Stimulated activated CD4-positive, alpha-beta T cell treated with anti-CD3 and anti-CD28 coated beads, Interleukin-1b, Interleukin-23, amount 100 ng/mL, for 24 hours (primary cell): ENCODE data around the gene INSRR.
A peak's percentile ranks its signal among the peaks of the same experiment; 100 is the strongest.

Experiments
- DNase-seq, 4 experiments: peaks; one replicate each; pipeline ENCODE4 v3.0.0-alpha.2; 2020; ENCODE audit warnings: low read depth in 4 of 4, low spot score in 1 of 4

Gene INSRR

DNA sequence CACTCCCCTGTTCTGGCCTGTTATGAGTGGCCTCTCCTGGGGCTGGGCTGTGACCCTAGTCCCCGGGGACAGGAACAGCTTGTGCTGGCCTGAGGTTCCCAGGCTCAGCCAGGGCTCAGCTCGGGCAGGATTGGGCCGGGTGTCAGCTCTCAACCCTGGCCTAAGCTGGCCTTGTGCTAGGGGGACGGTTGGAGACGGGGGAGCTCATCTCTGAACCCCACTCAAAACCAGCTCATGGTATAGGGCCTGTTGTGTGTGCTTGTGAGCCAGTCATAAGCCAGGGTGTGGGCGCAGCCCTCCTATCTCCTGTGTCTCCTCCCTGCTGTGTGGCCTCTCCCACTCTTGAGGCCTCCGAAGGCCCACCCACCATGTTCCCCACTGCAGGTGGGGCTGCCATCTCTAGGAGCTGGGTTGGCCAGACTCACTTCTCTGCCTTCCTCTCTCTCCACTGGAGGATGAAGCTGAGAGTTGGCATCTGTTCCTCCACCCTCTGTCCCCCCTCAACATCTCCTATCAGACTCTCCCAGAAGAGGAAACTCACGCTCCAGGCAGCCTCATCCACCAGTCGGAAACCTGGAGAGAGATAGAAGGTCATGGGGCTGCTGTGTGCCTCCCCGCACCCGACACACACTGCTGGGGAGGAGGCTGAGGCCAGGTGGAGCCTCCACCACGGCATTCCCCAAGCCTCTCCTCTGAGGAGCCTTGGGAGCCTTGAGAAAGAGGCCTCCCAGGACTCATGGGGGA is 36.0 kb upstream of the INSRR start:
- DNase-seq = no peak

DNA sequence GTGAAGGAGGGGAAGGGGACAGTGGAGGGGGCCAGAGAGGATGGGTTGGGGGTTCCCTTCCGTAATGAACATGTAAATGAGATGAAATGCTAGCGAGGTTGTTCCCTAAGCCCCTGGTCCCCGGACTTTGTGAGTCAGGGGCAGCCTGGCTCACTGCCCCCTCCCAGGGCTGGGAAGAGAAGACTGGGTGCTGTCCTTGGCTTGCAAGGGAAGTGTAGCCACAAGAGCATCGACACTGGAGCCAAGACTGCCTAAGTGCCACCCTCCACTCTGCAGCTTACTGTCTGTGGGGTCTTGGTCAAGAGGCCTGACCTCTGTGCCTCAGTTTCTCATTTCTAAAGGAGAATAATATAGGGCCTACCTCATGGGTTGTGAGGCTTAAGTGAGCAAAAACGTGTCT is 35.1 kb upstream of the INSRR start:
- no peak for DNase-seq

DNA sequence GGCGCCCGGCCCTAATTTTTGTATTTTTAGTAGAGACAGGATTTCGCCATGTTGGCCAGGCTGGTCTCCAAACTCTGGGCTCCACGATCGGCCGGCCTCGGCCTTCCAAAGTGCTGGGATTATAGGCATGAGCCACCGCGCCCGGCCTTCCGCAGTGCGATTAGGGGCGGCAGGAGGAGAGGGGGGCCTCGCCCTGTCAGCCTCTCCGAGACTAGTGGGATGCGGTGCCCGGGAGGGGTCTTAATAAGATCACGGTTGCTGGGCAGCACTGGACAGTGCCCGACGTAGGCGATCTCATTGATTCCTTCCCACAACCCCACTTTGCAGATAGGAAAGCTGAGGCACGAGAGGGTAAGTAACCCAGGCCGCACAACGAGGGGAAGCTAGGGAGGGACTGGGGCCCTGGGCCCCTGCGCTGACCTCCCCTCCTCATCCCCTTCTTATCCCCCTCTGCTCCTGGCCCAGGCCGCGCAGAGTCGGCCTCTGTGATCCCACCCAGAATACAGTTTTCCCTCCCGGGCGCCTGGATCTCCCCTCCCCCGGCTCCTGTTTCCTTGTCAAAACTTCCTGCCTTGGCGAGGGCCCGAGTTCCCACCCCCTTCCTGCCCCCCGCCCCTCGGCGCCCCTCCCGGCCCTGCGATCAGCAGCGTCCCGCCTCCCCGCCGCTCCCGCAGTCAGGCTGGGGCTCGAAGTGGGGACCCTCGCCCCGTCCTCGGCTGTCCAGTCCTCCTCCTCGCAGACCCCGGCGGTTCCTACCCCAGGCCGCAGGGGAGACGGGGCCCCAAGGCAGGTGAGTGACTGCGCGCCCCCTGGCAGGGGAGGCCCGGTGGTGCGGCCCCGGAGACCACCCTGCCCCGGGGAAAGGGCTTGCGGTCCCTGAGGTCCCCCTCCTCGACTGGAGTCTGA is 34.4 kb upstream of the INSRR start, which contains the start of gene PEAR1:
PEAR1 (plus strand) TSS at position 671 of the 906 bp plus-strand sequence. CDS start 10,209 bp downstream, outside the sequence.
- DNase-seq = no peak

DNA sequence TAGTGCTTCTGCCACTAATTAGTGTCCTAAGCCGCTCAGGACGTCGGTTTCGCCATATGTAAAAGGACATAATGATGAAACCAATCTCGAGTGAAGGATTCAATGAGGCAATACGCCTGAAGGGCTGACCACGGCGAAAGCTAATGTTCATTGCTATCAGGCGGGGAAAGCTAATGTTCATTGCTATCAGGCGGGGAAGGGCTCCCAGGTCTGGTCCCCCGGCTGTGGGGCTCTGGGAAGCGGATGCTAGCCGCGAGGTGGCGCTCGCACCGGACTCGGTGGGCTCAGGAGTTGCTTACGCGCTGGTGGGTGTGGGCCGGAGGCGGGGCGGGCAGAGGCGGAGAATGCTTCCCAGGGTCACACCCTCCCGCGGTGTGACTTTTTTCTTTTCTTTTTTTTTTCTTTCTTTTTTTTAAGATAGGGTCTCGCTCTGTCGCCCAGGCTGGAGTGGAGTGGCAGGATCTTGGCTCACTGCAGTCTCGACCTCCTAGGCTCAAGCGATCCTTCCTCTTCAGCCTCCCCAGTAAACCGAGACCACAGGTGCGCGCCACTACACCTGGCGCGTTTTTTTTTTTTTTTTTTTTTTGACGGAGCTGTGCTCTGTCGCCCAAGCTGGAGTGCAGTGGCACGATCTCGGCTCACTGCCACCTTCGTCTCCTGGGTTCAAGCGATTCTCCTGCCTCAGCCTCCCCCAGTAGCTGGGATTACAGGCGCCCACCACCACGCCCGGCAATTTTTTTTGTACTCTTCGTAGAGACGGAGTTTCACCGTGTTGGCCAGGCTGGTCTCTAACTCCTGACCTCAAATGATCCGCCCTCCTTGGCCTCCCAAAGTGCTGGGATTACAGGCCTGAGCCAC is 33.5 kb upstream of the INSRR start:
- DNase-seq = peak; percentile 61 to 86 (median 82)

DNA sequence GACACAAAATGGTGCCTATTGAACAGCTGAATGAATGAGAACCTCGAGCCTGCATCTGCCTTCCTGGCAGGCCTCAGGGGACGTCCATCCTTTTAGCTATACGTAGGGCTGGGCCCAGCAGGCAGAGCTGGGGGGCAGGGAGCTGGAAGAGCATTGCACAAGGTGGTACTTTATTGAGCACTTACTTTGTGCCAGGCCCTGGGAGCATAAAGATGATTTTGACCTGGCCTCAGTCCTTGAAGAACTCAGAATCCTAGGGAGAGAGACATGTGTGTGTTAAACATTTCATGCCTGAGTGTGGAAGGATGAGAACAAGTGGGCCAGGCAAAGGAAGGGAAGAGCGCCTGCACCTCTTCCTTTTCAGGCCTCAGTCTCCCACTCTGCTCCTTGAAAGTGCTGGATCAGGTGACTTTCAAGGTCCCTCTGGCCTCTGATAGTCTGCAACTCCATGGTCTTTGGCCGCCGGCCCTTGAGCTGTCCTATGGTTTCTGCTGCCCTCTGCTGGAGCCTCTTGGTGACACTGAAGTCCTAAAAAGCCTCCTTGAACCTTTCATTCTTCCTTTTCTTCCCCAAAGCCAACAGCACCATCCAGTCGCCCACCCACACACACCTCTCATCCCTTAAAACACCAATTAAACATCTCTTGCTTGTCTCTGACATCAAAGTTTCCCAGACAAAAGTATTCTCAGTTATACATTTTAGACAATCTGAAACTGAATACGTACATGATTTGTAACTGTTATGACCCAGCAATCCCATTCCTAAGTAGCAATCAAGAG is 31.1 kb upstream of the INSRR start:
- peak; percentile 19 to 42 (median 27) for DNase-seq

DNA sequence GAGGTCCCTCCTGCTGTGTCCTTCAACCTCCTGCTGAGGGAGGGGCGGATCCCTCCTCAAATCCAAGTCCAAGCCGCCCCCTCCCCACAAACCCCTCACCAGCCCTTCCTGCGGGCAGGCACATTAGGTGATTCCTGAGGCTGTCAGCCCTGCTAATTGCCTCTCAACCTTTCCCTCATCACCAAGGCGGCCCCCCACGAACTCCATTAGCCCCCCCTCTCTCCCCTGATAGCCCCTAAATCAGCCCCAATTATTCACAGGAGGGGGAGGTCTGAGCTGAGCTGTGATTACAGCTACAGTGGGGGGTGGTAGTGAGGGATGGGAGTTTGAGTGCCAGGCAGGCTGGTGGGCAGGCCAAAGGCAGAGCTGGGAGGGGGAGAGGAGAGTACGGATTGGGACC is 28.8 kb upstream of the INSRR start:
- no peak for DNase-seq

DNA sequence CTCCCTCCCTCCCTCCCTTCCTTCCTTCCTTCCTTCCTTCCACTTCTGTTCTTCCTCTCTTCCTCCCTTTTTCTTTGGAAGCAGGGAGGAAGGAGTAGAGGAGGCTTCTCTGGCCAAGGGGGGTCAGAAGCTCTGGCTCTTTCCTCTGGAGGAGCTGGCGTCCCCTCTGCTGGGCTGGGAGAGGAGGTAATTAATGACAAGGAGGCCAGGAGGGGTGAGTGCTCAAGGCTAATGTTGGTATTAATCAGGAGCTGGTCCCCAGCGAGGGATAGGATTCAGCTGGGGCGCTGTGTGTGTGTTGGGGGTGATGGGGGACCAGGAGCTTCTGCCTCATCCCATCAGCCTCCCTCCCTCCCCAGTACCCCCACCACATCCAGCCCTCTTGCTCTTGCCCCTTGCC is 28.4 kb upstream of the INSRR start:
- no peak for DNase-seq

DNA sequence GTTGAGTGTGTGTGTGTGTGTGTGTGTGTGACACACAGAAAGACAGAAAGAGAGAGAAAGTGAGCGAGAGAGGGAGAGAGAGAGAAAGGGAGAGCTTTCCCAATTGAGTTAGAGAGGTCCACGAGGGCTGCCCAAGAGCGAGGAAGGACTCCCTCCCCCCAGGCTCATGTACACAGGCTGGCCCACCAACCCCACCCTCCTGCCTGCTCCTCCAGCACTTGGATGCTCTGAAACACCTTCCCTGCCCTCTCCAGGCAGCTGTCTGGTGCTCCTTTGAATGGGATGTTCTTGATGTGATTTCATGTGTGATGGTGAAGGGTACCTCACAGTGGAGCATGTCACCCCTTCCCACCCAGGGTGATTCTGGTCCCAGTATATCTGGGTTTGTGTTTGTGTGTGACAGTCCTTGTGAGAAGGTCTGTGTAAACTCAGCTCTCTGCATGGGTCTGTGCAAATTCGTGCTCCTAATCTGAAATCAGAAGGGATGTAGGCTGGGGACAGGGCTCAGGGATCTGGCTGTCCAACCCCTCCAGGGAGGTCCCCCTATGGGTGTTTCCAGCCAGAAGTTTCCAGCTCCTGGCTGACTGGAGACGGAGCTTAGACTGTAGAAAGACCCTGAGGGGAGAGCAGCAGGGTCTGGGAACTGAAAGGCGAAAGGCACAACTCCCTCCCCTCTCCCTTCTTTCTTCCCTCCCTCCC is 27.8 kb upstream of the INSRR start:
- no peak for DNase-seq

DNA sequence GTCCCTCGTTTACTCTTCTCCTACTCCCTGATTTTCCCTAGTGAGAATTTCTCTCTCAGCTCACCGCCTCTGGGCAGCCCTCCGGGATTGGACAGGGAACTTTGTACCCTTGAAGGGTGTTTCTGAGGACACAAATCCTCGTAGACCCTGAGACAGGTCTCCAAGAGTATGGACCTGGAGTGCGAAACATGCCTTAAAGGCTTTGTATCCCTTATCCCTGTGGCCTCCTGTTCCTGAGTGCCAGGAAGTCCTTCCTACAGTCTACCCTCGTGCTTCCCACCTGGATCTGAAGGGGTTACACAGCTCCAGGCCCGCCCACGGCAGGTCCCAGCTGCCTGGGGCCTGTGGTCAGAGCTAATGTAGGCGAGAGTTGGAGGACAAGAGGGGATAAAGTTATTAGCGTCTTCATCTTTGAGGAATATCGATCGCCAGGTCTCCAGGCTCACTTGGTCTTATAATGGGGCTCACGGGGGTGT is 27.0 kb upstream of the INSRR start:
- DNase-seq = no peak

DNA sequence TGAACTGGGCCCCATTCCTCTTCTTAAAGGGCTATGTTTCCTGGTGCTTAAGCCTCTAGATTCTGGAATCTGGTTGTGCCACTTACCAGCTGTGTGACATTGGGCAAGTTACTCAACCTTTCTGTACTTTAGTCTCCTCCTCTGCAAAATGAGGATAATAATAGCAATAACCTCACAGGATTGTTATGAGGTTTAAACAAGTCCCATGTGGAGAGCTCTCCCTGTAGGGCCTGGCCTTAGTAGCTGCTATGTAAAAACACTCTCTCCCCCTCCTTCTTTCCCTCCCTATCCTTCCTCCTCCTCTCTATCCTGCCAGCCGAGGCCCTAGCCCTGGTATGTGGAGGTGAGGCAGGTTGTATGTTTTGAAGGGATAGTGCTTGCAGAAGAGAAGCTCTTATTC is 26.4 kb upstream of the INSRR start:
- DNase-seq = no peak

DNA sequence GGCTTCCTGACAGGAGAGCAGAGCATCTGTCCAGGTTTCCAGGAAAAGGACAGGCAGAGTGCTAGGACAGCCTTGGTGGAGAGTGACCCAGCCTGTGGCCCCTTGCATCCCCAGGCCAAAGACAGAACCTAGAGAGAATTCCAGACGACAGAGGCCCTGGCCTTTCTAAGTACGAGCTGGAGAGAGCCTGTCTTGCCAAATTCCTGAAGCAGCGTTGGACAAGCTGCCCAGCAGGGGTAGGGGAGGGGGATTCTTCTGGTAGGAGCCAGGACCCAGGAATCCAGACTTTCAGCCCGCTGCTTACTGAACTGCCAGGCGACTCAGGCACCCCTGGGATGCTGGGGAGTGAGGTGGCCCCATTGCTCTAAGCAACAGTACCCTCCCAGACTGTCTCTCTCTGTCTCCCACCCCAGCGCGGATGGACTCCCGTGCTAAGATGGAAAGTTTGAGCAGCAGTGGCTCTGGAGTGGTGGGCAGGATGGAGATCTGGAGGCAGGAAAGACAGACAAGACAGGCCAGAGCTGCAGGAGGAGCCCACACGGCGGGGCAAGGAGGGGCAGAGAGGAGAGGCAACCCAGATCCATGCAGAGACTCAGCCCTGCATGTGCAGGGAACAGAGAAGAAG is 25.8 kb upstream of the INSRR start:
- DNase-seq = no peak

DNA sequence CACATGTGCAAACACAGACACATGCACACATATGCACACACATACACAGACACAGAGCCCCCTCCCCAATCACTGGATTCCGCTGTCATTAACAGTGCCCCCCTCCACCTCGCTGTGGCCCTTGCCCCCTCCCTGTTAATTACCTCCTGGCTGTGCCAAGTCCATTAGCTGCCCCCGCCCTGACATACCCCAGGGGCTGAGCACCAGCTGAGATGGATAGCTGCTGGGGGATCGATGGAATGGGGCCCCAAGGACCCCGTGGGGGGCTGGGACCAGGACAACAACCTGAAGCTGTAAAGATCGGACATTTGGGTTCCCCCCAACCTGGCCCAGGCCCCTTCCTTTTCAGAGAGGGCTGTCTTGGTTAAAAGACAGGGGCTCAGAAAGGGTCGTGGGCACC is 25.0 kb upstream of the INSRR start:
- no peak for DNase-seq

DNA sequence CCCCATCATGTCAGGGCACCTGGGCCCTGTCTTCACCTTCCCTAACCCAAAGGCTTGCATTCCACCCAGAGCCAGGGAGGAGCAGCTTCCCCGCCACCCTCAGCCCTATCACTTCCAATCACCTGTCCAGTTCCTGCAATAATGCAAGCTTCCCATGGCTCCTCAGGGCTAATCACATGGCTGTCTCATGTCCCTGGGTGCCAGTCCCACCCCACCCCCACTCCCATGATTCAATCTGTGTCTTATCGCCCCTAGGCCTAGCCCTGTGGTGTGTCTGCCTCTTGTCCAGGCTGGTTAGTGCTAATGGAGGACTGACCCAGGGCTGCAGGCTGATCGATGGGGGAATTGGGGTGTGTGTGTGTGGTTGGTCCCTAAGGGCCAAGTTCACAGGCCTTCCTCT is 23.6 kb upstream of the INSRR start:
- DNase-seq = no peak

DNA sequence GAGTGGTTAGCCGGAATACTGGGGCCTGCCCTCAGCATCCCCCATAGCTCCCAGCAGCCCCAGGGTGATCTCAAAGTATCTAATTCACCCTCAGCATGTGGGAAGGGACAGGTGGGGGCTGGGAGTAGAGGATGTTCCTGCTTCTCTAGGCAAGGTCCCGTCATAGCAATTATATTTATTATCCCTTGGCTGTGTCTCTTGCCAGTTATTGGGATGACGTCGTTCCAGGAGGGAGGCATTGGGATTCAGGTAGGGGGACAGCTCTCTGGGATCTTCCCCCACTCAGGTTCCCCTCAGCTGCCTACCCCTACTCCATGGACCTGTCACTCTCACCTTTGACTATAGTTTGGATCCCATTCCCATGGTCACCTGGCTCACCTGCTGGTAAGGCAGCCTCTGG is 22.7 kb upstream of the INSRR start:
- DNase-seq = no peak

DNA sequence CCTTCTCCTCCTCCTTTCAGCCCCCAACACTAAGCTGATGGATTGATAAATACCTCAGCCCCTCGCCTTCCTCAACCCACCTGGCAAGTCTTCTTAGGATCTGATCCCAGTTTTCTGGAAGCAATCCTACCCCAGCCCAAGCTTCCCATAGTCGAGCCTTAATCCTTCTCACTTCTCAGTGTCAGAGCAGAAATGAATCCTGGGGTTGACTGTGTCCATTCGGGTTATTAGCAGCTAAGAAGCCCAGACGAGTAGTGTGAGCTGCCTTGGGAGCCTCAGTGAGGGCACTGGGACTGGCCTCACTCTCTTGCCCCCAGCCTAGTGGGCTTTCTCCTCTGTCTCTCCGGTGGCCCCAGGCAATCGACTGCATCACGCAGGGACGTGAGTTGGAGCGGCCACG is 22.2 kb upstream of the INSRR start:
- DNase-seq = no peak

DNA sequence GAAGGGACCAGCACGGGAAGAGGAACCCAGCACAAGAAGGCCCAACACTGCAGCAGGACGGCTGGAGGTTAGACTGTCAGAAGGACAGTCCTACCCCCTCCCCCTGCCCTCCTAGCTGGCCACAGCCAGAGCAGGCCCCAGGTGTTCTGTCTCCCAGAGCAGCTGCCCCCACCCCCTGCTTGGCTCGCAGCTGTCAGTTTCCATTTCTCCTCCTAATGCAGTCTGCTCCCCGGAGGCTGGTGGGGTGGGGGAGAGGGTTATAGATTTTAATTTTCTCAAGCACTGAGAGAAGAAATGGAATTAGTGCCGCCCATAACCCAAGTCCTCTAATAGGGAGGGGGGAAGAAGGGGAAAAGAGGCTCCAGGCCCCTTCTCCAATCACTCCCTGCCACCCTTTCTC is 21.6 kb upstream of the INSRR start:
- DNase-seq = no peak

DNA sequence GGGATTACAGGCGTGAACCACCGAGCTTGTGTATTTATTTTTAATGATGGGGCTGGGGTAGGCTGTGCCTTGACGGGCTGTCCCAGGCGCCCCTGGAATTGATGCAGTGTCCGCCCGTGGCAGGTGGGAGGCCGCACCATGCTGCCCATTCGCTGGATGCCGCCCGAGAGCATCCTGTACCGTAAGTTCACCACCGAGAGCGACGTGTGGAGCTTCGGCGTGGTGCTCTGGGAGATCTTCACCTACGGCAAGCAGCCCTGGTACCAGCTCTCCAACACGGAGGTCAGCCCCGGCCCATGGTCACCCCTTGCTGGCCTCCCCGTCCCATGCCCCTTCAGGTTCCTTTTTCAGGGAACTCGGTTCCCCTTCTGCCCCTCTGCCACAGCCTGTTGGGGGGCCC is 21.0 kb upstream of the INSRR start:
- no peak for DNase-seq

DNA sequence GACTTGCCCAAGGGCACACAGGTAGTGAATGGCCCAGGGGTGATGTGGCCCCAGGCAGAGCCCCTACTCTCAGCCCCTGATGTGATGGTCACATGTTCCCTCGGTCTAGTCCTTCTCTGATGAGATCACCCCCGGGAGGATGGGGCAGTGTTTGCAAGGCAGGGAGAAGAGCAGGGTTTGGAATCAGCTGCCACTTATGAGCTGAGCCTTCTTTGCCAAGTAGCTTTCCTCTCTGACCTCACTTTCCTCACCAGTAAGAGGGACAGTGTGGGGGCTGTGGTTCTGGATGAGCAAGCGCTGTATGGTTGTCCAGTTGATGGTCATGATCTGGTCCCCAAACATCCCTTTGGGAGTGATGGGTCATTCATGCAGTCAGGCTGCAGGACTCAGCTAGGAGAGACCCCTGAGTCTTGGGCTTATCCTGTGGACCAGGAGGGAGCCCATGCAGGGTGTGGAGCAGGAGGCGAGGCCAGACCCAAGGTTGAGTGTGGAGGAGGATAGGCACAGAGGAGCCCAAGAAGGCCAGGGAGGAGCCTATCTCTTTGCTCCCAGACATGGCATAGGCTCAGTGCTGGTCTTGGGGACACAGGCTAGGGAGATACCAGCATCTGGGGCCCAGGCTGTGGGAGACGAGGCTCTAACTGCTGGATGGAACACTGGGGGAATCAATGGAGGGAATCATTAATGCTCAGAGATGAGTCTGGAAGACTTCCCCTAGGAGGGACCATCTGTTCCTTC is 18.7 kb upstream of the INSRR start:
- no peak for DNase-seq

DNA sequence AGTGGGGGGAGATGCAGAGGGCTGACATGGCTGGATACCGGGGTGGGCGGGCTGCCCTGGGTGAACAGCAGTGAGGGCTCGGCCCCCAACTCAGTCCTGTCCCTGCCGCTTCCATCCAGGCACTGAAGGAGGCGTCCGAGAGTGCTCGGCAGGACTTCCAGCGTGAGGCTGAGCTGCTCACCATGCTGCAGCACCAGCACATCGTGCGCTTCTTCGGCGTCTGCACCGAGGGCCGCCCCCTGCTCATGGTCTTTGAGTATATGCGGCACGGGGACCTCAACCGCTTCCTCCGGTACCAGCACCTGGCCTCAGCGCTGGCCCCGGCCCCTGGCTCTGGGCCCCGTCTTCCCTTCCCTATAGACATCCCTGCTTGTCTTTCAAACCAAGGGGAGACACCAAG is 17.4 kb upstream of the INSRR start:
- DNase-seq = no peak
